Fibroblast of mammary gland (primary cell): Measurements from ENCODE around the gene NPPC.

Experiments
- DNase-seq: peaks from one replicate; pipeline ENCODE4 v3.0.0-alpha.2; 2010; ENCODE audit warnings: low read depth
- H3K4me3 ChIP-seq: 2 replicates; pipeline ENCODE4 v1.5.1; 2011; ENCODE audit warnings: low read depth, mild to moderate bottlenecking, low read length, moderate library complexity; ENCODE audit not compliant: control insufficient read depth
- TF ChIP-seq, protein P1 (sequence below): conservative IDR thresholded peaks from 2 replicates; pipeline ENCODE4 v1.5.1; 2011; ENCODE audit warnings: low read depth, low read length, inconsistent platforms; ENCODE audit not compliant: control insufficient read depth, insufficient read depth

NPPC gene, protein sequence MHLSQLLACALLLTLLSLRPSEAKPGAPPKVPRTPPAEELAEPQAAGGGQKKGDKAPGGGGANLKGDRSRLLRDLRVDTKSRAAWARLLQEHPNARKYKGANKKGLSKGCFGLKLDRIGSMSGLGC

DNA sequence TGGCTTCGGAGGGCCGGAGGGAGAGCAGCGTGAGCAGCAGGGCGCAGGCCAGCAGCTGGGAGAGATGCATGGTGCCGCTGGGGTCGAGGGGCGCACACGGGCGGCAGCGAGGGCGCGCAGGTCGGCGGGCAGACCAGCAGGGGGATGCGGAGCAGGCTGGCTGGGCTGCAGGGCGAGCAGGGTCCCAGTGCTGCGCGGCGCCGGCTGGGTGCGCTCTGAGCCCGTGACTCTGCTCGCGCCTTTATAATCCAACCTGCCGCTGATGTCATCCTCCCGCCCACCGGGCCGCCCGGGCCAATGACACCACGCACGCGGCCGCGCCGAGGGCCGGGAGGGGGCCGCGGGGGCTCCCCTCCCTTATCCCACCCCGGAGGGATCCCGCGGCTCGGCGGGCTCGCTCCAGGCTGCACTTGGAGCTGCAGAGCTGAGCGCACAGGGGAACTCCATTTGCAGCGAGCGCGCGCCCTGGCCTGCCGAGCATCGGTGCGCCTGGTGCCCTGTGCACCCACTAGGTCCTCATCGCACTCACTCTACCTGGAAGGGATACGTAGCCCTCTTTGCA, at the start of gene NPPC:
TSS of gene NPPC (minus strand) at position 217 of the 562 bp plus-strand sequence. CDS start at position 70, 147 bp downstream.
- peak; percentile 40 for DNase-seq
- H3K4me3 ChIP-seq, result peak within 1 kb of the TSS; percentile 21

DNA sequence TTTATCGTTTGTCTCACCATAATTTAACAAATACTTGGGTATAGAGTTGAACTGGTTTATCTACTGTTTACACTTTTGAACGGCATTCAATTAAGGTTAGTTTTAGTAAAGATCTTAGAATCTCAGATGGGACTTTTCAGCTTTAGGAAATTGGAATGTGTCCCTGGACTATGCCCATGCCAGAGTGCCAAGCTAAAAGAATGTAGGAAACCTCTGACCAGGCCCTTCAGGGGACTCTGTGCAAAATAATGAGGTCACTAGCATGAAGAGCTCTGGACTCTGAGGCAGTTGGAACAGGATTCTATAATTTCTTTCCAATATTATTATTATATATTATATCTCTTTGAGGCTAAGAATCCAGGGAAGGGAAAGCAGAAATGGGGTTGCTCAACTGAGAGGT, 48.8 kb upstream of the NPPC start:
- DNase-seq, result no peak
- TF ChIP-seq, protein P1, sequence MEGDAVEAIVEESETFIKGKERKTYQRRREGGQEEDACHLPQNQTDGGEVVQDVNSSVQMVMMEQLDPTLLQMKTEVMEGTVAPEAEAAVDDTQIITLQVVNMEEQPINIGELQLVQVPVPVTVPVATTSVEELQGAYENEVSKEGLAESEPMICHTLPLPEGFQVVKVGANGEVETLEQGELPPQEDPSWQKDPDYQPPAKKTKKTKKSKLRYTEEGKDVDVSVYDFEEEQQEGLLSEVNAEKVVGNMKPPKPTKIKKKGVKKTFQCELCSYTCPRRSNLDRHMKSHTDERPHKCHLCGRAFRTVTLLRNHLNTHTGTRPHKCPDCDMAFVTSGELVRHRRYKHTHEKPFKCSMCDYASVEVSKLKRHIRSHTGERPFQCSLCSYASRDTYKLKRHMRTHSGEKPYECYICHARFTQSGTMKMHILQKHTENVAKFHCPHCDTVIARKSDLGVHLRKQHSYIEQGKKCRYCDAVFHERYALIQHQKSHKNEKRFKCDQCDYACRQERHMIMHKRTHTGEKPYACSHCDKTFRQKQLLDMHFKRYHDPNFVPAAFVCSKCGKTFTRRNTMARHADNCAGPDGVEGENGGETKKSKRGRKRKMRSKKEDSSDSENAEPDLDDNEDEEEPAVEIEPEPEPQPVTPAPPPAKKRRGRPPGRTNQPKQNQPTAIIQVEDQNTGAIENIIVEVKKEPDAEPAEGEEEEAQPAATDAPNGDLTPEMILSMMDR, result no peak
- H3K4me3 ChIP-seq, result no peak overlapping the region

More for the DNA sequence above, at the start of gene NPPC:
- TF ChIP-seq, protein P1, result no peak

DNA sequence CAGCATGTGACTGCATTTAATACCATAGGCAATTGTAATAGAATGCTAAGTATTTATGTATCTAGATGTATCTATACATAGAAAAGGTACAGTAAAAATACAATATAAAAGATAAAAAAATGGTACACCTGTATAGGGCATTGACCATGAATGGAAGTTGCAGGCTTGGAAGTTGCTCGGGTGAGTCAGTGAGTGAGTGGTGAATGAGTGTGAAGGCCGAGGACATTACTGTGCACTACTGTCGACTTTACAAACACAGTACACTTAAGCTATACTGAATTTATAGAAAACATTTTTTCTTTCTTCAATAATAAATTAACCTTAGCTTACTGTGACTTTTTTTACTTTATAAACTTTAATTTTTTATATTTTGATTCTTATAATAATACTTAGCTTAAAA, 44.3 kb upstream of the NPPC start:
- TF ChIP-seq, protein P1, result no peak
- no peak overlapping the region for H3K4me3 ChIP-seq
- peak; percentile 46 for DNase-seq

DNA sequence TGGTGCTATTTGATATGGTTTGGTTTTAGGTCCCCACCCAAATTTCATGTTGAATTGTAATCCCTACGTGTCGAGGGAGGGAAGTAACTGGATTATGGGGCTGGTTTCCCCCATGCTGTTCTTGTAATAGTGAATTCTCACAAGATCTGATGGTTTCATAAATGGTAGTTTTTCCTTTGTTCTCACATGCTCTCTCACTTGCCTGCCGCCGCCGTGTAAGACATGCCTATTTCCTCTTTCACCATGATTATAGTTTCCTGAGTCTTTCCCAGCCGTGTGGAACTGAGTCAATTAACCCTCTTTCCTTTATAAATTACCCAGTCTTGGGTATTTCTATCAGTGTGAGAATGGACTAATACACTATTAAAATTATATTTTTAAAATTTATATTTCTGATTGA, 42.6 kb upstream of the NPPC start:
- no peak overlapping the region for H3K4me3 ChIP-seq
- DNase-seq, result no peak
- TF ChIP-seq, protein P1, result no peak

DNA sequence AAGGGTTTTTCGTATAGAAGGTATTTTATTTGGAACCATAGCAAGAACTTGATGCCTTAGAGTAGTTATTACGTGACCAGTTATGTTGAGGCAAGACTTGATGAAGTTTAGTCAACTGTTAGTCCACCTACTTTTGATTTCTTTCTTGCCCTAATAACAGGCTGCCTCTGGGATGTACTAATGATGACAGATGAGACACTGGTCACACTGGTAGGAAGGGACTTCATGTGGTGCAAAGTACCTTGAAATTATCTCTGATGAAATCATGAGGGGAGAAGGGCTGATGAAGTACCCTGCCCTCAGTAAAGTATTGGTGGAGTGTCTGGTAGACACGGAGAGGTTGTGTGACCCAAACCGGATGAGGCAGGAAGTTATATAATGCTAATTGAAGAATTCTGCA, 40.7 kb upstream of the NPPC start:
- no peak overlapping the region for H3K4me3 ChIP-seq
- no peak for DNase-seq
- TF ChIP-seq, protein P1, result no peak

DNA sequence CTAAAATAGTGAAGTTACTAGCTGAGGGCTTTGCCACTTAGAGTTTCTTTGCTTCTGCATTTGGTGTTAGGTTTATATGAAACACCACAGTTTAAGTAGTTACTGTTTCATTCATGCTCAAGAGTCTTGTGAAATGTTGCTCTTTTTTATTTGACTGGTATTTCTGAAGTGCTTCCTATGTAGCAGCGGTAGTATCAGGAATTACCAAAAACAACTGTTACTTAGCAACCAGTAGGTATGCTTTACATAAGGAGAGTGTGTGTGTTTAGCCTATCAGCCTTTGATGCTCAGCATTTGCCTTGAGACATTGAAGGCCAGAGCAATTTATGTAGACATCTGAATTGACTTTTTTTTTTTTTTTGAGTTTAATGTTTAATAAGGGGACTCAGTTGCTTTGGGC, 38.9 kb upstream of the NPPC start:
- no peak overlapping the region for H3K4me3 ChIP-seq
- no peak for DNase-seq
- TF ChIP-seq, protein P1, result no peak
